Breast epithelium (tissue), 3 donors: ENCODE measurements around the gene FAM124A.

Experiments used
- POLR2A ChIP-seq: fragments of 450-650 bp; IDR thresholded peaks from one replicate; pipeline ENCODE4 v1.6.1; 2016; ENCODE audit warnings: antibody characterized with exemption, mild to moderate bottlenecking, moderate library complexity
- POLR2AphosphoS5 ChIP-seq, 3 donors: sonication (generic); formaldehyde crosslinking; IDR thresholded peaks; one replicate each; pipeline ENCODE4 v1.6.1; 2017; ENCODE audit warnings: antibody characterized with exemption in 3 of 3
- TF ChIP-seq, protein P1 (sequence below), 3 donors: fragments of 450-650 bp; IDR thresholded peaks; one replicate each; pipeline ENCODE4 v1.5.1; 2016 to 2017; ENCODE audit warnings: antibody characterized with exemption in 3 of 3, mild to moderate bottlenecking in 3 of 3, moderate library complexity in 3 of 3

DNA sequence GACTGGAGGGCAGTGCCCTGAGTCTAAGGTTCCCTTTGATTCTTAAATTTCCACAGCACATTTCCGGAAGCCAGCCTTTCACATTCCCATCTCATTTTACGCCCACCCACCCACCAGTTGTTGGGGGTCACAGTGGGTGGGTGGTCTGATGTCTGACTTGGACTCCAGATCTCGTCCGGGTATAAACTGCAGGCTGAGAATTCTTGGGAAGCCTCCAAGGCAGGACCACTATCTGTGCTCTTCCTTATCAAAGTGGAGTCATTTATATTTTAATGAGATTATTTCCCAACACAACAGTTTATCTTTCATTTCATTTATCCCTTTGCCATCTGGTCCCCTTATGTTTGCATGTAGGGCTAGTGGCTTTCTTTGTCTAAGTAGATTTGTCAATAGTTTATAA, 3.6 kb upstream of the FAM124A start:
- TF ChIP-seq POLR2A (no peak), POLR2AphosphoS5 (IDR thresholded peaks at IDR 0.05) (no peak)
- TF ChIP-seq, protein P1, sequence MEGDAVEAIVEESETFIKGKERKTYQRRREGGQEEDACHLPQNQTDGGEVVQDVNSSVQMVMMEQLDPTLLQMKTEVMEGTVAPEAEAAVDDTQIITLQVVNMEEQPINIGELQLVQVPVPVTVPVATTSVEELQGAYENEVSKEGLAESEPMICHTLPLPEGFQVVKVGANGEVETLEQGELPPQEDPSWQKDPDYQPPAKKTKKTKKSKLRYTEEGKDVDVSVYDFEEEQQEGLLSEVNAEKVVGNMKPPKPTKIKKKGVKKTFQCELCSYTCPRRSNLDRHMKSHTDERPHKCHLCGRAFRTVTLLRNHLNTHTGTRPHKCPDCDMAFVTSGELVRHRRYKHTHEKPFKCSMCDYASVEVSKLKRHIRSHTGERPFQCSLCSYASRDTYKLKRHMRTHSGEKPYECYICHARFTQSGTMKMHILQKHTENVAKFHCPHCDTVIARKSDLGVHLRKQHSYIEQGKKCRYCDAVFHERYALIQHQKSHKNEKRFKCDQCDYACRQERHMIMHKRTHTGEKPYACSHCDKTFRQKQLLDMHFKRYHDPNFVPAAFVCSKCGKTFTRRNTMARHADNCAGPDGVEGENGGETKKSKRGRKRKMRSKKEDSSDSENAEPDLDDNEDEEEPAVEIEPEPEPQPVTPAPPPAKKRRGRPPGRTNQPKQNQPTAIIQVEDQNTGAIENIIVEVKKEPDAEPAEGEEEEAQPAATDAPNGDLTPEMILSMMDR (IDR thresholded peaks at IDR 0.05) = no peak
